Renal cortex interstitium (tissue), 11 donors: Measurements from ENCODE around the gene DOP1B. TPM values are rescaled to one million over a fixed set of nuclear protein-coding genes. Genes with fewer than 3 reads are reported as not detected.
"Not testable (repeated sequence)": the region's sequence is repeated elsewhere in the genome, so short reads cannot be mapped to it uniquely, and the experiment has no call there.

Source experiments
- DNase-seq, 11 donors: peaks; one replicate each; pipeline ENCODE4 v3.0.0-alpha.2; 2013; ENCODE audit warnings: low read depth in 9 of 11, low spot score in 4 of 11; ENCODE audit errors: extremely low read depth in 1 of 11
- polyA plus RNA-seq, 3 donors: library from polyadenylated mRNA; unstranded; fragments of 120-200 nt; gene quantifications; one replicate each; pipeline ENCODE4 v1.2.1, GENCODE V29; 2013; ENCODE audit not compliant: insufficient read length in 3 of 3

Gene DOP1B
- polyA plus RNA-seq, 3 donors, result 6.0 to 8.0 (median 6.8) TPM

DNA sequence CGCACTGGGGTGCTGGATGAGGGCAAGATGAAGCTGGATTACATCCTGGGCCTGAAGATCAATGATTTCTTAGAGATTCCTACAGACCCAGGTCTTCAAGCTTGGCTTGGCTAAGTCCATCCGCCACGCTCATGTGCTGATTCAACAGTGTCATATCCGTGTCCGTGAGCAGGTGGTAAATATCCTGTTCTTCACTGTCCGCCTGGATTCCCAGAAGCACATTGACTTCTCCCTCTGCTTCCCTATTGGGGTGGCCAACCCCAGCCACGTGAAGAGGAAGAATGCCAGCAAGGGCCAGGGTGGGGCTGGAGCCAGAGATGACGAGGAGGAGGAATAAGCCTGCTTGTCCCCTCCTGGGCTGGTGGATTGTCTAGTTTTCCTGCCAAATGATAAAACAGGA is 23.9 kb upstream of the DOP1B start:
- no peak for DNase-seq

DNA sequence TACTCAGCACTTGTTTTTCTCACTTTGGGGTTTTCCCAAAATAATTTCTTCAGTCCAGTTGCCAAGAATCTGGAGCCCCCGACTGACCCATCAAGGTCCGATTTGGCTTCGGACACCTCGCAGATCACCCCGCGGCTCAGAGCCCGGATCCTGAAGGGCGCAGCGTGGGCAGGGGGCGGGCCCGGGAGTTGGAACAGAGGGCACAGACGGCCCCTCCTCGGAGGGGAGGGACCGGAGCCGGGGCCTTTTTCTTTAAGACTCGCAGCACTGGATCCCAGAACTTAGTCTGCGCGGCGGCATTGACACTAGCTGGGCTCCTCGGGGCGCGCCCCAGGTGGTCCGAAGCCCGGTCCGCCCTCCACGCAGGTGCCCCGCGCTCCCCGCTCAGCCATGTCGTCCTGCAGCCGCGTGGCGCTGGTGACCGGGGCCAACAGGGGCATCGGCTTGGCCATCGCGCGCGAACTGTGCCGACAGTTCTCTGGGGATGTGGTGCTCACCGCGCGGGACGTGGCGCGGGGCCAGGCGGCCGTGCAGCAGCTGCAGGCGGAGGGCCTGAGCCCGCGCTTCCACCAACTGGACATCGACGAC is 21.7 kb upstream of the DOP1B start, which contains the start of gene CBR3:
TSS of gene CBR3 (plus strand) at position 277 of the 588 bp plus-strand sequence. CDS start at position 391, 114 bp downstream.
- no peak for DNase-seq

DNA sequence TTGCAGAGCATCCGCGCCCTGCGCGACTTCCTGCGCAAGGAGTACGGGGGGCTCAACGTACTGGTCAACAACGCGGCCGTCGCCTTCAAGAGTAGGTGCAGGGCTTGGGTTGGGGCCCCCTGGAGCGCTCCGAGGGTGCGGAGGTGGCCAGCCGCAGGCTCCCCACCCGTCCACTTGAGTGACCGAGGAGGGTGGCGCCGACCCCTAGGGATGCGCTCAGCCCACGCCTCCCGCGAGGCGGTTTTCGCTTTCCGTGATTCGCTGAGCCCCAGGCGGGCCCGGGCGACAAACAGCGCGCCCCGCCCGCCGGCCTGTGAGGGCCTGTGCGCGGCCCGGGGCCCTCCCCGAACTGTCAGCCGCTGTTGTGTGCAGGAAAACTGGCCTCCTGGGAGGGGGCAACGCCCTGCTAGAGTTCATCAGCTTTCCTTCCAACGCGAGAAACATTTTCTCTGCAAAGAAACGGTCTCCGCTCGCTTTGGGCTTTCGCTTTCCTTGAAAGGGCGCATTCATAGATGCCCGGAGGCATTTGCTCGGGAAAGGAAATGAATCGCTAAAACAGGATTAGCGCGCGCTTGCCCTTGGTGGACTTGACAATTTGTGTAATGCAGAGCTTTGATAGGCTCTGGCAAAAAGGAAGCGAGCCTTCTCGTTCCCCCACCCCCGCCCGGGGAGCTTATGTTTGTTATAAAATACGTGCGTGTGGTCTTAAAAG is 21.1 kb upstream of the DOP1B start:
- peak in 2 of 11 donors; percentile 51 to 56 for DNase-seq

DNA sequence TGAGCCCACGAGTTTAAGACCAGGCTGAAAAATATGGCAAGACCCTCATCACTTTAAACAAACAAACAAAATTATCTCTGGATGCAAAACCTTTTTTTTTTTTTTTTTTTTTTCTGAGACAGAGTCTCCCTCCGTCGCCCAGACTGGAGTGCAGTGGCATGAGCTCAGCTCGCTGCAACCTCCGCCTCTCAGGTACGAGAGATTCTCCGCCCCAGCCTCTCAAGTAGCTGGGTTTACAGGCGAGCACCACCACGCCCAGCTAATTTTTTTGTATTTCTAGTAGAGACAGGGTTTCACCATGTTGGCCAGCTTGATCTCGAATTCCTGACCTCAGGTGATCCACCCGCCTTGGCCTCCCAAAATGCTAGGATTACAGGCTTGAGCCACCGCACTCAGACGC is 16.8 kb upstream of the DOP1B start:
- DNase-seq, result not testable (repeated sequence)

DNA sequence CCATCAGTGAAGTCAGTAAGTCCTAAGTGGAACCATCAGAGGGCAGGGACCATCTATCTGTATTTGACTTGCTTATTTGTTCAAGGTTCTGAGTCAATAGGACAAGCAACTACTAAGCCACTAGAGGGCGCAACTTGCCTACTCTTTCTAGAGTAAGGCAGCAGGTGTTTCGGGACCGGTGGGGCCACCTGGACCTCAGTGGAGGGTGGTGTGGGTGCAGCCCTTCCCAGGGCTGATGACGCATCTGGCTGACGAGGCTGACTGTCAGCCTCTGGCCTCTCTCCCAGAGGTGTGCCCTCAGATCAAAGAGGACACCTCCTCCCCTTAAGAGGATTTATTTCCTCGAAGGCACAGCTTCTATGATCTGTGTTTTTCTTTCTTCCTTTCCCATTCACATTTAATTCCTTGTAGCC is 15.1 kb upstream of the DOP1B start:
- peak in 8 of 11 donors; percentile 66 to 87 (median 74) for DNase-seq

DNA sequence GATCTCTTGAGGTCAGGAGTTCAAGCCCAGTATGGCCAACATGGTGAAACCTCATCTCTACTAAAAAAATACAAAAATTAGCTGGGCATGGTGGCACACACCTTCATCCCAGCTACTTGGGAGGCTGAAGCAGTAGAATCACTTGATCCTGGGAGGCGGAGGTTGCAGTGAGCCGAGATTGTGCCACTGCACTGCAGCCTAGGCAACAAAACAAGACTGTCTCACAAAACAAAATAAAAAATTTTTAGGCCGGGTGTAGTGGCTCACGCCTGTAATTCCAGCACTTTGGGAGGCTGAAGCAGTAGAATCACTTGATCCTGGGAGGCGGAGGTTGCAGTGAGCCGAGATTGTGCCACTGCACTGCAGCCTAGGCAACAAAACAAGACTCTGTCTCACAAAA is 12.4 kb upstream of the DOP1B start:
- DNase-seq, result not testable (repeated sequence)

DNA sequence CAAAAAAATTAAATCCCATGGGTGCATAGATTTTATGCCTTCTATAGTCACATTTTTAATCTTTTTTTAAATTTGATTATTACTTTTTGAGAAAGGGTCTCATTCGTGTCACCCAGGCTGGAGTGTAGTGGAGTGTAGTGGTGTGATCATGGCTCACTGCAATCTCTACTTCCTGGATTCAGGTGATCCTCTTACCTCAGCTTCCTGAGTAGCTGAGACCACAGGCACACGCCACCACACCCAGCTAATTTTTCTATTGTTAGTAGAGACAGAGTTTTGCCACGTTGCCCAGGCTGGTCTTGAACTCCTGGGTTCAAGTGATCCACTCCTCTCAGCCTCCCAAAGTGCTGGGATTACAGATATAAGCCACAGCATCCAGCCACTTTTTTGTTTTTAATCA is 11.4 kb upstream of the DOP1B start:
- DNase-seq, result no peak

DNA sequence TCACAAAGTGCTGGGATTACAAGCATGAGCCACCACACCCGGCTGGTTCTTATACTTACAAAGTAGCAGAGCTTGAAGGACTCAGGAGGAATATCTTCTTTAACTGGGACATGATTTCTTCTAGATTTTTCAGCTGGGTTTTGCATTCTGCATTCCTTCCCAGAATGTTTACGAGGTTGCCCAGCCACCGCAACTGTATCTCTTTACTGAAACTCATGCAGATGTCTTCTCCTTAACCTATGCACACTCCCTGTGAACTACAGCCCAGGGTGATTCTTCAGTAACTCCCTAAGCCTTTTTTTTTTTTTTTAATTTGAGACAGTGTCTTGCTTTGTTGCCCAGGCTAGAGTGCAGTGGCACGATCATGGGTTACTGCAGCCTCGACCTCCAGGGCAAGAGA is 8.7 kb upstream of the DOP1B start:
- no peak for DNase-seq

DNA sequence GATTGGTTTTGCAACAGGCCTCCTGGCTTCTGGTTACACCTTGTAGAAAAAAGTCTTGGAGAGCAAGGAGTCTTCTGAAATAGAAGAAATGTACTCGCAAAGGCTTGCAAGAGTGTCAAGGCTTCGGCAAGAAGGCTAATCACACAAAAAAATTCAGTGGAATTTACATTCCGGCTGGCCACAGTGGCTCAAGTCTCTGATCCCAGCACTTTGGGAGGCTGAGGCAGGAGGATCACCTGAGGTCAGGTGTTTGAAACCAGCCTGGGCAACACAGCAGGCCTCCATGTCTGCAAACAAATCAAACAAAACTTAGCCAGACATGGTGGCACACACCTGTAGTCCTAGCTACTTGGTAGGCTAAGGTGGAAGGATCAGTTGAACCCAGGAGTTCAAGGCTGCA is 7.7 kb upstream of the DOP1B start:
- DNase-seq, result no peak

DNA sequence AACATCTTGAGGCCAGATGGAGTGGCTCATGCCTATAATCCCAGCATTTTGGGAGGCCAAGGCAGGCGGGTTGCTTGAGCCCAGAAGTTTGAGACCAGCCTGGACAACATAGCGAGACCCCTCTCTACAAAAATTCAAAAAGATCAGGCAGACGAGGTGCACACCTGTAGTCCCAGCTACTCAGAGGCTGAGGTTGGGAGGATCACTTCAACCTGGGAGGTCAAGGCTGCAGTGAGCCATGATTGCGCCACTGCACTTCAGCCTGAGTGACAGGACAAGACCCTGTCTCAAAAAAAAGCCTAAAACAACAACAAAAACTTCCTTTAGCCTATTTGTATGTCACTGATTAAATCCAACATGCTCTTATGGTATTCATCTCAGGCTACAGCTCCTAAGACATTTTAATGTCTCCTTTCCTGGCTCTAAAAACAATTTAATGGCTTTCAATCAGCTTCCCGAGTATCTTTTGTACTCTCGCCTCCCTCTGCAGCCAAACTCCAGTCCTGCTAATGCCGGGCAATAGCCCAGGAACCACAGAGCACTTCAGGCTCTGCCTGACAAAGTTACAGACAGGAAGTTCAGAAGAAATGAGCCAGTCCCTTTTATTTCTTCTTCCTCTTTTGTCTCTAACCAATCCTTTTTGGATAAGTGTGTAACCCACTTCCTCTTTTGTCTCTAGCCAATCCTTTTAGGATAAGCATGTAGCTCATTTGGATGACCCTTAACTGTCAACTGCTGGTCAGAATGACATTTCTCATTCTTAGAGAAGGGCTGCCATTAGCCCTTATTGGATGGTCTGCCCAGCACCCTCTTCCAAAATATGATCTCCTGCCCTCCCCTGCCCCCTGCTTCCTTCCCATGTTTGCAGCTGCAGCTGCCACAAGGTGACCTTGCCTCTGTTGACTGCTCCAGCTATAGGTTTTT is 6.6 kb upstream of the DOP1B start:
- DNase-seq, result peak in 3 of 11 donors; percentile 58 to 71 (median 60)

DNA sequence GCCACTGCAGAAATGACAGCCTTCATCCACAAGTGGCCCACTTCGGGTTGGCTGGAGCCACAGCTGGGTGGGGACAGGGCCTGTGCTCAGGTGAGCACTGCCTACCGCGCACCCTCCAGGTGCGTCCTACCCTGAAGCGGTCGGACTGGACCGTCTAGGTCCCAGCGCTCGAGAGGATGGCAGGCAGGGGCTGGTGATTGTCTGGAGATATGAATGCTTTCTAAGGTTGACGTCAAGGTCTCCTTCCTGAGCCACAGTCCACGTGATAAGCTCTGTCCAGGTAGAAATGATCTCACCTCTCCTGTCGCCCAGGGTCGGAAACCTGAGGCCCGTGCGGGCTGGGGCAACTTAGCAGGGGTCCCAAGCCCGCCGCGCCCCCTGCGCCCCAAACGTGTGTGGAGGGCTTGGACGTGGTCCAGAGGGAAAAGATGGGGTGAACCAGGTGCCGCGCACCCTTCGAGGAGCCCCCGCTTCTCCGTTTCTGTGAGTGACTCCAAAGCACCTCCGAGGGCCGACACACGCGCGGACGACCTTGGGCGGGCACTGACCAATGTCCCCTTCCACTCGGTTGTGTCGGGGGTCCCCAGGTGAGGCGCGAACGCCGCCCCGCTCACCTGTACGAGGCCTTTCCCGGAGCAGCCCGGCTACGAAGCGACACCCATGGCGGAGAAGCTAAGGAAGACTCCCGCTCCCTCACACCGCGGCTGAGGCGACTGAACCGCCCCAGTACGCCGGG is 853 bp upstream of the DOP1B start:
- no peak for DNase-seq

DNA sequence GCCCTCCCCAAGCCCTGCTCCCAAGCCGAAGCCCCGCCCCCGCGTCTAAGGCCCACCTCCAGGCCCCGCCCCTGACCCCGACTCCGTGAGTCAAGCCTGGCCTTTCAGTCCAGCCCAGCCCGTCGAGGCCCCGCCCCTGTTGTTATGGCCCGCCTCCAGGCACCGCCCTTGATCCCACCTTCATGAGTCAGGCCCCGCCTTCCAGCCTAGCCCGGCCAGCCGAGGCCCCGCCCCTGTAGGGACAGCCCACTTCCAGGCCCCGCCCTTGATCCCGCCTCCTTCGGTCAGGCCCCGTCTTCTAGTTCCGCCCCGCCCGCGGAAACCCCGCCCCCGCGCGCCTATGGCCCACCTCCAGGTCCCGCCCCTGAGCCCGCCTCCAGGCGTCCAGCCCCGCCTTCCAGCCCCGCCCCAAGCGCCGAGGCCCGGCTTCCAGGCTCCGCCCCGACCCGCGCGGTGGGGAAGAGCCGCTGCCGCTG is 247 bp upstream of the DOP1B start:
- DNase-seq, result peak; percentile 89 to 98 (median 97)

DNA sequence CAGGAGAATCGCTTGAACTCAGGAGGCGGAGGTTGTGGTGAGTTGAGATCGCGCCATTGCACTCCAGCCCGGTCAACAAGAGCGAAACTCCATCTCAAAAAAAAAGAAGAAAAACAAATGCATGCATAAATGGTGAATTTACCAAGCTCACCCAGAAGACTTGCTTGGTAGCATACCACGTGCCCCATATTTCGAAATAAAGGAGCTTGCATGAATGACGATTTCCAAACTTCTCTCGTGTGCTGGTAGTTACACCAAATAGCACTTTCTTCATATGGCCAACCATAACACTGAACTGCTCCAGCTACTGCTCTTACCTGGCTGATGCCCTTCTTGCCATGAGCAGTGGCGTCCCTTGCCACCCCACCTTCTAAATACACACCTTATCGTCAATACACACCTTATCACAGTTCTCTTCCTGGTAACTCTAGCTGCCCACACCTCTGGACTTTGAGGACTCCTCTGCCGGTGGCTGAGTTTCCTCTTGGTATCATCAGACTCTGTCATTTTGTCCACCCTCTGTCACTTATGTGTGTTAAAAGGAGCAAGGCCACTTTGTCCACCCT is 2.8 kb downstream of the DOP1B start:
- DNase-seq, result no peak

DNA sequence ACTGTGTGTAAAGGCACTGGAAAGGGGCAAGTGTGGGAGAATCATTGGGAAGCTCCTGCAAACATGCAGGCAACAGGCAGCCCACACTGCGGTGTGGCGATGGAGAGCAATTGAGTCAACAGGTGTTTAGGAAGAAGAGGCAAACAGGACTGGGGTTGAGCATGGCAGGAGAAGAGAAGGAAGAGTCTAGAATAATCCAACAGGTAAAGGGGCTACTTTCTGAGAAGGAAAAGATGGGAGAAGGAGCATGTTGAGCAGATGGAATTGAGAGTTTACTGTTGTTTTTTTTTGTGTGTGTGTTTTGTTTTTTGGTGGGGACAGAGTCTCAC is 4.2 kb downstream of the DOP1B start:
- DNase-seq, result no peak

DNA sequence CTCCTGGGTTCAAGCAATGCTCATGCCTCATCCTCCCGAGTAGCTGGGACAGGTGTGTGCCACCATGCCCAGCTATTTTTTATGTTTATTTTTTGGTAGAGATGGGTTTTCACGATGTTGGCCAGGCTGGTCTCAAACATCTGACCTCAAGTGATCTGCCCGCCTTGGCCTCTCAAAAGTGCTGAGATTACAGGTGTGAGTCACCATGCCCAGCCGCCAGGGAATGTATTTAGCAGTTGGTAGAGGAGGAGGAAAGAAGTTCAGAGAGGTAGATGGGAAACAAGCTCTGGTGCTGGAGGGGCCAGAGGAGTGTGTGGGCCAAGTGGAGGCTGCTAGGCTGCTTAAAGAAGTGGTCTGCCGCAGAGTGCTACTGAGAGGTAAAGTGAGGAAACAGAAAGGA is 6.0 kb downstream of the DOP1B start:
- no peak for DNase-seq

DNA sequence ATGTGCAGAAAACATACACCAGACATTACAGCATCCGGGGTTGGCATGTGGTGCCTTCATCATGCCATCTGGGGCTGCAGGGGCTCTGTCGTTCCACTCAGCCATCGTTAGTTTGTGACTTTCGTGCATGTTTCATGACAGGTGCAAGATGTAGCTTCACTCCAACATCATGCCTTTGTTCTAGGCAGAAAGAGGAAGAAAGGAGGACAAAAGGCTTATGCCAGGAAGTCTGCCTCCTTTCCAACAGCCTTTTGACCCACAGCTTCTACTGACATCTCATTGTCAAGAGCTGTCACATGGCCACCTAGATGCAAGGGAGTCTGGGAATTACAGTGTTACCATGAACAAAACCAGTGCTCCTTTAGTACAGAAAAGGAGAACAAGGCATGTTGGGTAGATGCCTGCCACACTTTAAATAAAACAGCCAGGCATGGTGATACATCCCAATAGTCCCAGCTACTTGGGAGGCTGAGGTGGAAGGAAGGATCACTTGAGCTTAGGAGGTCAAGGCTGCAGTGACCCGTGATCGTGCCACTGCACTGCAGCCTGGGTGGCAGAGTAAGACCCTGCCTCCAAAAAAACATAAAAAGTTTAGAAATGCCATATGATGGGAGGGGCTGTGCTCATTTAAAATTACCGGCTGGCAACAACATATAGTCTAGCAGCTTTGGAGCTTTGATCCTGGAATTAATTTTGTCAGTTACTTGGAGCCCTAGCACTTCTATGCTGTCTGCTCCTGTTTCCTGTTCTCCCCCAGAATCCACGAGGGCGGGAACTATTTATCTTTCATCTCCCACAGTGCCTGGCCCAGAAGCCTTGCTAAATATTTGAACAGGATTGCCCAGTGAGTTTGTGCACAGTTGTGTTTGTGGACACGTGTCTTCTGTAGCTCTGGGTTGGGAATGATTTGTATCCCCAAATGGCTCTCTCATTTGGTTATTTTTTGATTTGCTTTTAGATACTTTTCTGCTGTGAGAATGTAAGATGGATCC is 7.4 kb downstream of the DOP1B start:
- DNase-seq, result no peak

DNA sequence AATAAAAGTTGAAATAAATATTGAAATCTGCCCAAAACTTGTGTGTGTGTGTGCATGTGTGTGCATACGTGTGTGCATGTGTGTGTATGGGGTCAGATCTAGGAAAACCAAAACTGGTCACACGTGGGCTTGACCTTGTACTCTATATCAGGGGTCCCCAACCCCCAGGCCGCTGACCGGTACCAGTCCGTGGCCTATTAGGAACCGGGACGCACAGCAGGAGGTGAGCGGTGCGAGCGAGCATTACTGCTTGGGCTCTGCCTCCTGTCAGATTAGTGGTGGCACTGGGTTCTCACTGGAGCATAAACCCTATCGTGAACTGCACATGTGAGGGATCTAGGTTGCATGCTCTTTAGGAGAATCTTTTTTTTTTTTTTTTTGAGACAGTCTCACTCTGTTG is 8.7 kb downstream of the DOP1B start:
- no peak for DNase-seq

DNA sequence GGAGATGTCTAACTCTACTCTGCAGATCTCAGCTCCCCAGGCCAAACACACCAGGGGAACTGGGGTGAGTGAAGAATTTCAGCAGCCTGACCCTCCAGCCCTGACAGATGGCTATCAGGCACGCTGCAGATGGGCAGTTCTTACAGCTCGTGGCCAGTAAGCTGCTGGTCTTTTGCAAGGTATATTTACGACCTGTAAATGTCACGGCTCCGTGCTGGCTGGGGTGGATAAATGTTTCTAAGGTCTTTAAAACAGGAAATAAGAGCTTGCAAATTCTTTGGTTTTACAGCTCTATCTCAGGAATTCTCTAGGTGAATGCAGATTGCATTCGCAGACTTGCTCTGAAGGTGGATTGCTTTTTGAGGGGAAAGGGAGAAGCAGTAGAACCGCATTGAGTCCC is 10.1 kb downstream of the DOP1B start:
- no peak for DNase-seq
